H9 (cell line): ENCODE results near the gene SCN11A. TPM values are rescaled to one million over a fixed set of nuclear protein-coding genes. Genes with fewer than 3 reads are reported as not detected.

Source experiments
- DNase-seq: peaks from one replicate; pipeline ENCODE4 v3.0.0-alpha.2; 2017
- H2AFZ ChIP-seq: one replicate; pipeline ENCODE4 v1.6.1; 2013; ENCODE audit warnings: mild to moderate bottlenecking, low read length, control low read depth, moderate library complexity
- H2AK5ac ChIP-seq: 2 replicates; pipeline ENCODE4 v1.6.1; 2013; ENCODE audit warnings: low read length, control low read depth, mixed read lengths; ENCODE audit not compliant: insufficient read length
- H2BK120ac ChIP-seq: one replicate; pipeline ENCODE4 v1.6.1; 2013; ENCODE audit warnings: low read depth, mild to moderate bottlenecking, low read length, control low read depth, inconsistent platforms; ENCODE audit not compliant: poor library complexity, severe bottlenecking
- H2BK12ac ChIP-seq: 2 replicates; pipeline ENCODE4 v1.6.1; 2013; ENCODE audit warnings: low read length, control low read depth, mixed read lengths, low read depth; ENCODE audit not compliant: insufficient read length
- H2BK15ac ChIP-seq: 2 replicates; pipeline ENCODE4 v1.6.1; 2013; ENCODE audit warnings: low read depth, low read length, control low read depth
- H2BK20ac ChIP-seq: one replicate; pipeline ENCODE4 v1.6.1; 2013; ENCODE audit warnings: low read depth, mild to moderate bottlenecking, low read length, control low read depth, inconsistent platforms; ENCODE audit not compliant: poor library complexity, severe bottlenecking
- H2BK5ac ChIP-seq: 2 replicates; pipeline ENCODE4 v1.6.1; 2013; ENCODE audit warnings: low read length, control low read depth, mixed read lengths; ENCODE audit not compliant: insufficient read length
- H3K14ac ChIP-seq: 2 replicates; pipeline ENCODE4 v1.6.1; 2013; ENCODE audit warnings: low read length, control low read depth; ENCODE audit not compliant: insufficient read depth
- H3K18ac ChIP-seq: 2 replicates; pipeline ENCODE4 v1.6.1; 2013; ENCODE audit warnings: low read depth, mild to moderate bottlenecking, mixed read lengths, low read length, control low read depth; ENCODE audit not compliant: insufficient read length
- H3K23ac ChIP-seq: 2 replicates; pipeline ENCODE4 v1.6.1; 2013; ENCODE audit warnings: low read length, control low read depth, mixed read lengths, low read depth; ENCODE audit not compliant: insufficient read length
- H3K23me2 ChIP-seq: 2 replicates; pipeline ENCODE4 v1.6.1; 2013; ENCODE audit warnings: low read depth, mild to moderate bottlenecking, mixed read lengths, low read length, control low read depth; ENCODE audit not compliant: insufficient read length, poor library complexity, severe bottlenecking
- H3K27ac ChIP-seq: 2 replicates; pipeline ENCODE4 v1.5.1; 2013; ENCODE audit warnings: low read length, control low read depth, mixed read lengths, low read depth; ENCODE audit not compliant: insufficient read length
- H3K27me3 ChIP-seq: 2 replicates; pipeline ENCODE4 v1.6.1; 2013; ENCODE audit warnings: low read length, control low read depth, inconsistent platforms; ENCODE audit not compliant: insufficient read depth
- H3K4ac ChIP-seq: 2 replicates; pipeline ENCODE4 v1.6.1; 2013; ENCODE audit warnings: low read depth, mild to moderate bottlenecking, control low read depth, inconsistent platforms, low read length, moderate library complexity
- H3K4me1 ChIP-seq: 2 replicates; pipeline ENCODE4 v1.6.1; 2013; ENCODE audit warnings: low read length, control low read depth, inconsistent platforms; ENCODE audit not compliant: insufficient read depth
- H3K4me2 ChIP-seq: 2 replicates; pipeline ENCODE4 v1.6.1; 2013; ENCODE audit warnings: low read length, control low read depth, mixed read lengths; ENCODE audit not compliant: insufficient read length, insufficient read depth
- H3K56ac ChIP-seq: 2 replicates; pipeline ENCODE4 v1.6.1; 2013; ENCODE audit warnings: low read depth, mild to moderate bottlenecking, mixed read lengths, low read length, control low read depth; ENCODE audit not compliant: insufficient read length
- H3K79me1 ChIP-seq: 2 replicates; pipeline ENCODE4 v1.6.1; 2013; ENCODE audit warnings: low read depth, mild to moderate bottlenecking, moderate library complexity, low read length, control low read depth, inconsistent platforms; ENCODE audit not compliant: insufficient read depth, poor library complexity, severe bottlenecking
- H3K79me2 ChIP-seq: 2 replicates; pipeline ENCODE4 v1.6.1; 2013; ENCODE audit warnings: low read length, control low read depth, inconsistent platforms; ENCODE audit not compliant: insufficient read depth
- H3K9ac ChIP-seq: 2 replicates; pipeline ENCODE4 v1.6.1; 2013; ENCODE audit warnings: low read length, control low read depth, mixed read lengths; ENCODE audit not compliant: insufficient read length; ENCODE audit errors: extremely low read depth
- H3K9me3 ChIP-seq: one replicate; pipeline ENCODE4 v1.6.1; 2013; ENCODE audit warnings: low read depth, low read length, inconsistent platforms; ENCODE audit not compliant: control insufficient read depth
- H3T11ph ChIP-seq: one replicate; pipeline ENCODE4 v1.6.1; 2013; ENCODE audit warnings: mild to moderate bottlenecking, low read length, control low read depth, inconsistent platforms
- H4K20me1 ChIP-seq: one replicate; pipeline ENCODE4 v1.6.1; 2013; ENCODE audit not compliant: control insufficient read depth, insufficient read length, insufficient read depth
- H4K5ac ChIP-seq: 2 replicates; pipeline ENCODE4 v1.6.1; 2013; ENCODE audit warnings: low read depth, mild to moderate bottlenecking, mixed read lengths, low read length, control low read depth; ENCODE audit not compliant: insufficient read length
- H4K8ac ChIP-seq: replicated peaks from 2 replicates; pipeline ENCODE4 v1.6.1; 2013; ENCODE audit warnings: low read length, control low read depth, mixed read lengths, low read depth; ENCODE audit not compliant: insufficient read length
- H4K91ac ChIP-seq: 2 replicates; pipeline ENCODE4 v1.6.1; 2013; ENCODE audit warnings: low read depth, mild to moderate bottlenecking, moderate library complexity, mixed read lengths, low read length, control low read depth; ENCODE audit not compliant: insufficient read length
- H3K27ac Mint-ChIP-seq, 3 experiments: 2 replicates in 2 of 3; 3 replicates in 1 of 3; pipeline ENCODE4 v1.8.0; 2020 to 2021; ENCODE audit warnings: mixed read lengths in 3 of 3, mild to moderate bottlenecking in 1 of 3, moderate library complexity in 1 of 3
- H3K27me3 Mint-ChIP-seq: 2 replicates; pipeline ENCODE4 v1.8.0; 2021; ENCODE audit warnings: low read depth, mild to moderate bottlenecking, moderate library complexity, mixed read lengths
- H3K36me3 Mint-ChIP-seq, 3 experiments: 2 replicates in 2 of 3; 3 replicates in 1 of 3; pipeline ENCODE4 v1.8.0; 2020 to 2021; ENCODE audit warnings: low read depth in 3 of 3, mixed read lengths in 3 of 3; ENCODE audit not compliant: insufficient read depth in 1 of 3
- H3K4me1 Mint-ChIP-seq, 2 experiments: 2 replicates each; pipeline ENCODE4 v1.8.0; 2020; ENCODE audit warnings: mixed read lengths in 2 of 2
- H3K4me3 Mint-ChIP-seq, 2 experiments: 2 replicates in 1 of 2; 3 replicates in 1 of 2; pipeline ENCODE4 v1.8.0; 2020 to 2021; ENCODE audit warnings: mild to moderate bottlenecking in 2 of 2, mixed read lengths in 2 of 2, moderate library complexity in 1 of 2
- H3K9me3 Mint-ChIP-seq, 2 experiments: 2 replicates in 1 of 2; 3 replicates in 1 of 2; pipeline ENCODE4 v1.8.0; 2020; ENCODE audit warnings: mild to moderate bottlenecking in 2 of 2, mixed read lengths in 2 of 2, moderate library complexity in 1 of 2
- CTCF ChIP-seq: fragments of 200-600 bp; sonication (generic); conservative IDR thresholded peaks from 3 replicates; pipeline ENCODE4 v1.8.0; 2021; ENCODE audit warnings: antibody characterized with exemption, mild to moderate bottlenecking
- WGBS: extraction: QIAGEN DNeasy Blood & Tissue Kit; methylation state at CpG from one replicate; pipeline ENCODE4 v1.1.7; 2013; ENCODE audit warnings: missing lambda C conversion rate, low lambda C conversion rate, mixed read lengths; ENCODE audit not compliant: insufficient read length; ENCODE audit errors: extremely low coverage; 5-methylcytosine and 5-hydroxymethylcytosine counted together
- total RNA-seq: library from RNA; stranded (reverse); gene quantifications from 2 replicates; pipeline ENCODE4 v1.2.1, GENCODE V29; 2021

Gene SCN11A
- total RNA-seq, 1 experiment from 2014 or later, result 0.17 TPM

DNA sequence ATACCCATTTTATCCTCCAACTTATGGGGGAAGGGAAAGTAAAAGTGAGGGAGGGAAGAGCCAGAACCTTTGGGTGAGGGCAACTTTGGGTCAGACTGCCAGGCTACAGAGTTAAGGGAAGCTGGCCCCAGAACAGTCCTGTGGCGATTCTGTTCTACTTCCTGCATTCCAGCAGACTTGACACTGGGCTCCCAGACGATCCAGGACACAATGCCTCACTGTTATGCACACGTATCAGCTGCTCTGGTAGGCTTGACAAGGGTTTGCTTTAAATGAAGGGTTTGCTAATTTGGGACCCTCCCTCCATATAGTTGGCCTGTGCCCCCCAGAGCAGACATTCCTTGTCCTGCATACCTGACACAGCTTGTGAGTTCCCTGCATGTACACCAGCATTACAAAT, 45.0 kb upstream of the SCN11A start:
- H3K4me2 ChIP-seq, result no peak overlapping the region
- no peak overlapping the region for H4K8ac ChIP-seq
- H4K5ac ChIP-seq, result no peak overlapping the region
- H3K4me3 Mint-ChIP-seq, result no peak overlapping the region
- no peaks in the 10 kb centered on the region for H3K23me2 ChIP-seq
- no peaks in the 10 kb centered on the region for H3K4me1 ChIP-seq
- H2AFZ ChIP-seq, result no peak overlapping the region
- no peaks in the 10 kb centered on the region; the same call in 1 of the 2 replicates for H3K27me3 Mint-ChIP-seq
- no peaks in the 10 kb centered on the region for H3K9me3 Mint-ChIP-seq
- peaks cover 24 to 66% (median 48%) of the 10 kb centered on the region in 3 experiments; a peak in 6 of 7 replicates for H3K36me3 Mint-ChIP-seq
- TF ChIP-seq CTCF, result no peak
- no peaks in the 10 kb centered on the region for H4K20me1 ChIP-seq
- no peak overlapping the region for H2BK120ac ChIP-seq
- no peak overlapping the region for H2BK20ac ChIP-seq
- no peak overlapping the region for H2AK5ac ChIP-seq
- WGBS, result no CpG with 5 or more reads among the region's 3 CpGs
- H3T11ph ChIP-seq, result no peak overlapping the region
- no peak for DNase-seq
- H2BK15ac ChIP-seq, result no peak overlapping the region
- H3K23ac ChIP-seq, result no peak overlapping the region
- no peak overlapping the region for H2BK12ac ChIP-seq
- no peak overlapping the region for H3K9ac ChIP-seq
- H3K14ac ChIP-seq, result no peak overlapping the region
- H3K9me3 ChIP-seq, result no peaks in the 10 kb centered on the region
- H4K91ac ChIP-seq, result no peak overlapping the region
- no peak overlapping the region for H3K4ac ChIP-seq
- H3K27me3 ChIP-seq, result no peaks in the 10 kb centered on the region
- H3K56ac ChIP-seq, result no peak overlapping the region
- H3K79me2 ChIP-seq, result no peaks in the 10 kb centered on the region
- H3K4me1 Mint-ChIP-seq, result peaks cover 0 to 10% of the 10 kb centered on the region in 2 experiments; a peak in 2 of 4 replicates
- H3K79me1 ChIP-seq, result no peaks in the 10 kb centered on the region
- no peak overlapping the region for H3K18ac ChIP-seq
- H3K27ac ChIP-seq, result no peak overlapping the region
- 0 out of 7 replicates have a peak overlapping the region, but pooled peaks of 1 of the 3 experiments have one; percentile 75 for H3K27ac Mint-ChIP-seq
- no peak overlapping the region for H2BK5ac ChIP-seq
